BLaER1 treated with 17β-estradiol and CSF1 and Interleukin-3, amounts not matched to agents 10 nM and 100 nM (cell line): Measurements from ENCODE around the gene PARS2.

Source experiments
- H3K27ac ChIP-seq, 11 experiments: shearing (Covaris generic); formaldehyde crosslinking; 2 replicates each; pipeline ENCODE4 v1.8.1; 2022
- H3K27me3 ChIP-seq, 11 experiments: shearing (Covaris generic); formaldehyde crosslinking; 2 replicates each; pipeline ENCODE4 v1.8.1; 2022
- H3K36me3 ChIP-seq, 11 experiments: shearing (Covaris generic); formaldehyde crosslinking; 2 replicates each; pipeline ENCODE4 v1.8.1; 2022
- H3K4me1 ChIP-seq, 10 experiments: shearing (Covaris generic); formaldehyde crosslinking; 2 replicates each; pipeline ENCODE4 v1.8.1; 2022
- H3K4me2 ChIP-seq, 11 experiments: shearing (Covaris generic); formaldehyde crosslinking; 2 replicates each; pipeline ENCODE4 v1.8.1; 2022
- H3K4me3 ChIP-seq, 10 experiments: shearing (Covaris generic); formaldehyde crosslinking; 2 replicates each; pipeline ENCODE4 v1.8.1; 2022
- H3K9ac ChIP-seq, 11 experiments: shearing (Covaris generic); formaldehyde crosslinking; 2 replicates each; pipeline ENCODE4 v1.8.1; 2022
- H3K9me3 ChIP-seq, 11 experiments: shearing (Covaris generic); formaldehyde crosslinking; replicated peaks in 1 of 11; 2 replicates each; pipeline ENCODE4 v1.8.1; 2022
- H4K20me1 ChIP-seq, 11 experiments: shearing (Covaris generic); formaldehyde crosslinking; 2 replicates each; pipeline ENCODE4 v1.8.1; 2022
- Cebpa-rat ChIP-seq, 11 experiments: shearing (Covaris generic); IDR thresholded peaks; 2 replicates each; pipeline ENCODE4 v1.8.1; 2022

The PARS2 gene

GRCh38 chr1:54710841-54711240 is 53.5 kb downstream of the PARS2 start:
- peaks cover 4 to 9% (median 5%) of the 10 kb centered on the region in 10 experiments; a peak in 12 of 20 replicates for H3K4me1 ChIP-seq
- H3K4me3 ChIP-seq: no peak overlapping the region
- H3K27me3 ChIP-seq: no peaks in the 10 kb centered on the region
- no peaks in the 10 kb centered on the region for H3K9me3 ChIP-seq
- H3K27ac ChIP-seq: no peak overlapping the region
- no peaks in the 10 kb centered on the region for H3K36me3 ChIP-seq
- no peak for TF ChIP-seq Cebpa-rat (IDR thresholded peaks at IDR 0.05)
- no peak overlapping the region for H3K9ac ChIP-seq
- H3K4me2 ChIP-seq: no peak overlapping the region
- H4K20me1 ChIP-seq: no peaks in the 10 kb centered on the region; a peak in 2 of 22 replicates

GRCh38 chr1:54710434-54710833 is 53.9 kb downstream of the PARS2 start:
- H3K27ac ChIP-seq: no peak overlapping the region
- no peak overlapping the region for H3K9ac ChIP-seq
- H3K4me2 ChIP-seq: no peak overlapping the region
- no peak overlapping the region for H3K4me3 ChIP-seq
- no peaks in the 10 kb centered on the region for H3K36me3 ChIP-seq
- H3K27me3 ChIP-seq: no peaks in the 10 kb centered on the region
- H3K9me3 ChIP-seq: no peaks in the 10 kb centered on the region
- no peaks in the 10 kb centered on the region; a peak in 2 of 22 replicates for H4K20me1 ChIP-seq
- H3K4me1 ChIP-seq: peaks cover 4 to 8% (median 5%) of the 10 kb centered on the region in 10 experiments; a peak in 12 of 20 replicates
- TF ChIP-seq Cebpa-rat (IDR thresholded peaks at IDR 0.05): no peak

- H3K9ac ChIP-seq: no peak overlapping the region
- no peak overlapping the region for H3K4me3 ChIP-seq
- no peak overlapping the region for H3K27ac ChIP-seq
- H3K4me1 ChIP-seq: peaks cover 0 to under 1% (median 0%) of the 10 kb centered on the region in 10 experiments; a peak in 1 of 20 replicates
- no peaks in the 10 kb centered on the region; a peak in 2 of 22 replicates for H4K20me1 ChIP-seq
- no peaks in the 10 kb centered on the region for H3K27me3 ChIP-seq
- no peak for TF ChIP-seq Cebpa-rat (IDR thresholded peaks at IDR 0.05)
- H3K4me2 ChIP-seq: no peak overlapping the region
- H3K36me3 ChIP-seq: no peaks in the 10 kb centered on the region
- H3K9me3 ChIP-seq: no peaks in the 10 kb centered on the region
Measured at GRCh38 chr1:54709547-54710292, 54.6 kb downstream of the PARS2 start.

GRCh38 chr1:54708385-54708784 is 55.9 kb downstream of the PARS2 start:
- H3K4me1 ChIP-seq: no peaks in the 10 kb centered on the region
- H3K27me3 ChIP-seq: no peaks in the 10 kb centered on the region
- H3K4me2 ChIP-seq: no peak overlapping the region
- no peak for TF ChIP-seq Cebpa-rat (IDR thresholded peaks at IDR 0.05)
- no peaks in the 10 kb centered on the region for H3K9me3 ChIP-seq
- no peak overlapping the region for H3K4me3 ChIP-seq
- no peak overlapping the region for H3K27ac ChIP-seq
- no peaks in the 10 kb centered on the region; a peak in 2 of 22 replicates for H4K20me1 ChIP-seq
- no peaks in the 10 kb centered on the region for H3K36me3 ChIP-seq
- no peak overlapping the region for H3K9ac ChIP-seq
